ENCODE measurements around the gene MTMR11.

The MTMR11 gene

GRCh38 chr1:149936992-149937705 is 470 bp upstream of the MTMR11 start:
- peak overlapping the region; percentile 72 for H3K4me3 ChIP-seq (ENCODE audit: low read length)
- peak; percentile 94 for DNase-seq (ENCODE audit: low read depth)
- TF ChIP-seq CTCF (IDR thresholded peaks at IDR 0.05; ENCODE audit: insufficient read depth, low read depth, low read length, missing control alignments) = peak; percentile 12

- H3K4me3 ChIP-seq (ENCODE audit: low read length) = no peak overlapping the region
- TF ChIP-seq CTCF (IDR thresholded peaks at IDR 0.05; ENCODE audit: insufficient read depth, low read depth, low read length, missing control alignments) = no peak
- DNase-seq (ENCODE audit: low read depth) = no peak
Measured at GRCh38 chr1:149934356-149934755, 2.3 kb downstream of the MTMR11 start.

GRCh38 chr1:149933208-149933607 is 3.5 kb downstream of the MTMR11 start:
- TF ChIP-seq CTCF (IDR thresholded peaks at IDR 0.05; ENCODE audit: insufficient read depth, low read depth, low read length, missing control alignments) = no peak
- no peak overlapping the region for H3K4me3 ChIP-seq (ENCODE audit: low read length)
- no peak for DNase-seq (ENCODE audit: low read depth)

GRCh38 chr1:149932474-149932873 is 4.2 kb downstream of the MTMR11 start:
- no peak overlapping the region for H3K4me3 ChIP-seq (ENCODE audit: low read length)
- no peak for DNase-seq (ENCODE audit: low read depth)
- no peak for TF ChIP-seq CTCF (IDR thresholded peaks at IDR 0.05; ENCODE audit: insufficient read depth, low read depth, low read length, missing control alignments)

GRCh38 chr1:149931212-149931790 is 5.4 kb downstream of the MTMR11 start:
- H3K4me3 ChIP-seq (ENCODE audit: low read length) = no peak overlapping the region
- peak; percentile 56 for DNase-seq (ENCODE audit: low read depth)
- TF ChIP-seq CTCF (IDR thresholded peaks at IDR 0.05; ENCODE audit: insufficient read depth, low read depth, low read length, missing control alignments) = no peak

GRCh38 chr1:149929856-149930255 is 6.8 kb downstream of the MTMR11 start:
- H3K4me3 ChIP-seq (ENCODE audit: low read length) = no peak overlapping the region
- TF ChIP-seq CTCF (IDR thresholded peaks at IDR 0.05; ENCODE audit: insufficient read depth, low read depth, low read length, missing control alignments) = no peak
- no peak for DNase-seq (ENCODE audit: low read depth)

- TF ChIP-seq CTCF (IDR thresholded peaks at IDR 0.05; ENCODE audit: insufficient read depth, low read depth, low read length, missing control alignments) = no peak
- H3K4me3 ChIP-seq (ENCODE audit: low read length) = peak overlapping the region; percentile 97
- DNase-seq (ENCODE audit: low read depth) = no peak
Measured at GRCh38 chr1:149928401-149928724, 8.3 kb downstream of the MTMR11 start.
